DMS53 treated with DMSO at 0.1 percent for 48 hours (cell line): ENCODE data around the gene EXOC4.

Source experiments
- DNase-seq: peaks from one replicate; lab custom pipeline; 2025; ENCODE audit not compliant: unreplicated experiment; lab: John Stamatoyannopoulos, UW

Gene EXOC4

DNA sequence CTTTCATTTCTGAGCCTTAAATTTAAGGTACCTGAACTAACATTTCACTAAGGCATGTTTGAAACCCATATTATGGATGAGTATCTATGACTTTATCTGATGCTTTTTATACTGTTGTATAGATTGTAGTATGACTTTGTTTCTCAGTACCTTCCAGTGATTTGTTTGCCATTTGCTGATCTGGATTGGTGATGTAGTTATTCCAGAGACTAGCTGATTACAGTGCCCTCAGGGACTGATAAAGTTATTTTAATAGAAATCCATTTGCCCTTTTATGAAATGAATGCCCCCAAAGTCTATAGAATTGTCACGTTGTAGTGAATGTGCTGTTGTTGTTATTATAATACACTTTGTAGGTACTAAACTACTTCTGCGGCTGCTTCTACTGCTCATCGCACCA lies 488.8 kb downstream of the EXOC4 start:
- no peak for DNase-seq

DNA sequence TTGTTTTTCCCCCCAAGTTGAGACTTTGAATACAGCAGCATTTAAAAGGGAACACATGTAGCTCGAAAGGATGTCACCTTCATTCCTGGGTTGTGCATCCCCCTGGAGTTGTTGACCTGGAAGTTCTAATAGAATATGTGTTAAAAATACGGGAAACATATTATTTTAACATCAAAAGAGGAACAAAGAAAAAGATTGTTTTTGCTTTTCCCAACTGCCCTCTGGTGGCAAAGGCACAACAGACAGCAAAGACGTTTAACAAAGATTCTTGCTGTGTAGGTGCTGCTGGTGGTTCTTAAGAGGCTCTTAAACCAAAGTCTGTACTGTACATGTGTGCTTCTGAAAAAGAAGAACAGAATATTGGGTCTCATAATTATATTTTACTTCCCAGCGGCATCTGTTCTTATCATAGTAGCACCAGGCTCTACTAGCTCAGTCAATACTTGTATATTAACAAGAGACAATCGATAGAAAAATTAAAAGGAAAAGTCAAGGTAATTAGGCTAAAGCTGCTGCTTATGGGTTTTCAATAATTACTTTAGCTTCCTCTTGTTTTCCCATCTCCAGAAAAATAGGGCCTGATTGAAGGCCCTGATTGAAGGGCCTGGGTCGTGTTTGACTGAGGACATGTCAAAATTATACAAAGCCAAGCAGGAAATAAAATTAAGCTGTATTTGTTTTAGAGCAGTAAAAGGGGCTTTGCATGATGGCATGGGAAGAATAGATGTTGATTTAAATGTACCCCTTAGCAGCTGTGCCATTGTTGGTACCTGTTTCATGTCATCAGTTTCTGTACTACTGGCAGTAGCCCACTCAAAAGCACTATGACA lies 490.0 kb downstream of the EXOC4 start:
- no peak for DNase-seq

DNA sequence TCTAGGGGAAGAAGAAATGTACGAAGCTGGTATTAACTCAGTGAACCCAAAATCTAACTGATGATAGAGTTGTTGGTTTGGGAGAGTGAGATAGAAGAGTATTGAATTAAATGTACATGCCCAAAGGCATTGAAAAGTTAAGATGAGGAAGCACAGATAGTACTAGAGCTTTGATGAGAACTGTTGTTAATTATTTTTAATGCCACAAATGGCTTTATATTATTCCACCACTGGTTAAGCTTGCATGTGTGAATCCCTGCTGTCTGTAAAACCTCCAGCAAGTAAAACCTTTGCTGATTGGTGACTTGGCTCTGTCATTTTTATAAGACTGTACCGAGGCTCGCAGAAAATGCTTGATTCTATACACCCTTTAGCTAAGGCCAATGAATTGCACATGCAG lies 491.6 kb downstream of the EXOC4 start:
- no peak for DNase-seq

DNA sequence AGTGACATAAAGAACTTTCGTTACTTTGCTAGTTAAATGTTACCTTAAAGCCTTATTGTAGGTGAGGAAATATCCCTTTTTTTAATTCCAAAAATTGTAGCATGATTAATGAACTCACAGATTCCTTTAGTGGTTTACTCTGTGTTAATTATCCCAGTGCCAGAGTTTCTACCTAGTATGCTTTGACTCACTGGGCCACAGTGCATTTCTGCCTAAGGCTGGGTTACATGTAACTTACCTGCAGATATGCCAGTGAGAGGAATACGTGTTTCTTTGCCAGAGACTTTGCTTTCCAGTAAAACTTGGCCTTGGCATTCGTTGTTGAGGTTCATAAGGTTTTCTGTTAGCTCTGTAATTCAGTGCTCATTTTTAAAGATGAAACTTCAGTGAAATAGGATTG lies 493.4 kb downstream of the EXOC4 start:
- no peak for DNase-seq

DNA sequence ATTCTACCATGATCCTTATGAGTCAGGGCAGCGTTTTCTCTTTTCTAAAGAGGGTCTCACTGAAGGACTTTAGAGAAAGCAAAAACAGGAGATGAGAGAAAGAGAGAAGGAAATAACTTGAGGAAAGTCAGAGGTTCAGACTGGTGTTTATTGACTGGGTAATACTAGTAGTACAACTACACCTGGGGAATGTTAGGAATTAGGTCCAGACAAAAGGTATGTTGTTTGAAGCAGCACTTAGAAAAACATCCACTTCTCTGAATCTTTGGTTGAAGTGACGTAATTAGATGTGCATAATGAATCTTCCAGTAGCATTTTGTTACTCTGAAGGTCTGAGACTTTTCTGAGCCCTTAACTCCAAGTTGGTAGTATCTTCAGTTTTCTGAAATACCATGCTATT lies 494.0 kb downstream of the EXOC4 start:
- no peak for DNase-seq

DNA sequence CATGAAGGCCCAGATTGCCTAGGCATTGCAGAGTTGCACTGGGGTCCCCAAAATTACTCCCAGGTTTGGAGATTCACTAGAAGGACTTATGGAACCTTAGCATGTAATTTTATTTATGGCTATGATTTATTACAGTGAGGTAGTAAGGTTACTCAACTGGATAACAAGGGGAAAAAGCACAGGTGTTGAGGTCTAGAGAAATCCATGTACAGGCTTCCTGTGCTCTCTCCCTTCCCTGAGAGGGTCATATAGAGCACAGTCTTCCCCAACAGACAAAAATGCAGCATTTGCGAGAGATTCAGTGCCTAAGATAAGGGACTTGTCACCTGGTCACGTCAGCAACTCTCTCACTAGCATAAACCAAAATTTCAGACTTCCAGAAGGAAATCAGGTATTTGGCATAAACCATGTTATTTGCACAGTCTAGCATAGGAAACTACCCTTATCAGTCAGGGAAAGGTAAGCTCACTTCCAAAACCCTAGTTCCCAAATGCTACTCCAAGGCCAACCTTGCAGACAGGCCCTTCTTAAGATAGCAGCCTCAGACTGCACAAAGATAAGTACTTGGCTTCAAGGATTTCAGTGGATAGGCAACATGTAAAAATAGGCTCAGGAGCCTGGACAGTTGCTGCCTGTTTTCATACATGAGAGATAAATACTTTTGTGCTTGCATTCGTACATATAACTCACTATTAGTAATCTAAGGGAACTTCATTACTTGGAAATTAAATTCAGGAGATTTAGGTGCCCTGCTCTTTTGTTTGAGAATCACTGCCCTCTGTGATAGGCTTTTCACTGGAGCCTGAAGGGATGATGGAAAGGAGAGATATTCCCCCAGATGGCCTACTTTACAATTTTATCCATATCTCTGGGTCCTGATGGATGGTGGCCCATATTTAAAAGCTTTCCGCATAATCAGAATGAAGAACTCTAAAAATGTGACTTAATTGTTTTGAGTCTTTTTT lies 495.8 kb downstream of the EXOC4 start:
- no peak for DNase-seq

DNA sequence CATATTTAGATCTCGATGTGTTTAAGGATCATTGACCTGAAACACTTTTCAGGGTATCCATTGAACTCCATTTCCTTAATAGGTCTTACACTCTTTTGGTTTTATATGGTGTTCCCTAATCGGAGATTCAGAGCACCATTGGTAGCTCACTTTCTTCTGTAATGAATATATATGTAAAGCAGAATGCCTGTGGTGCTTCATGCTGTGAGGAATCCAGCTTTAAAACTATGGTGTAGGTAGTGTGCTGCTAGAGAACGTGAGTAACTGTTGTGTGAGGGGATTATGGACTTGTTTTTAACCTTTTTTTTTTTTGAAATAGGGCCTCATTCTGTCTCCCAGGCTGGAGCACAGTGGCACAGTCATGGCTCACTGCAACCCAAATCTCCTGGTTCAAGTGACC lies 497.4 kb downstream of the EXOC4 start:
- no peak for DNase-seq

DNA sequence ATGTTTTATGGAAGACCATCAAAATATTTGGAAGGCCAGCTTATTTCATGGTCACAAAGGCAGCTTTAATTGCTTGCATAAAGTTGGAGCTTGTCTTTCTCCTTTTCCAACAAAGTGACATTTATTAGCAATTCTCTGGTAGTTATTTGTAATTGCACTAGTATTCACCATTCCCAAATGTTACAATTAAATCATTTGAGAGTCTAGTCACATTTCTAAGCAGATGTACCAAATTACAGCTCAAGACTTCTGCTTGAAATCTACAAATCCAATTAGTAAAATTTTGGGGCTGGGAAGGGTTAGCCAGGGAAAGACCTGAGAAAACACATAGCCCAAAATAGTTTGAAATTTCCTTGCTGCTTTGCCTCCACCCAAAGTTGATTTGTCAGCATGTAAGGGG lies 498.2 kb downstream of the EXOC4 start:
- no peak for DNase-seq

DNA sequence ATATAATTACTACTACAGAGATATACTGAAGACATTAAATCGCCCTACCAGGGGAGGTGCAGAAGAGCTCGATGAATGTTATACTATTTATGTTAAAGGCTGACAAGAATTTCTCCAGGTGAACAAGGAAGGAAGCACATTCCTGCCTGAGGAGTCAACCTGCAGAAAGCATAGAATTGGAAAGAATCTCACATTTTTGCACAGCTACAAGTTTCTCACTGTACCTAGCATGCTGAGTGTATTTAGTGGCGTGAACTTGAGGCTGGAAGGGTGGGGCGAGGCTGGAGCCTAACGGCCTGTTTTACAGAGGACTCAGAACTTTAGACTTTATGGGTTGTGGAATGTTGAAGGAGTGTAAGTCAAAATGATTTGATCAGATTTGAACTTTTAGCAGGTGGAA lies 500.6 kb downstream of the EXOC4 start:
- DNase-seq = no peak

DNA sequence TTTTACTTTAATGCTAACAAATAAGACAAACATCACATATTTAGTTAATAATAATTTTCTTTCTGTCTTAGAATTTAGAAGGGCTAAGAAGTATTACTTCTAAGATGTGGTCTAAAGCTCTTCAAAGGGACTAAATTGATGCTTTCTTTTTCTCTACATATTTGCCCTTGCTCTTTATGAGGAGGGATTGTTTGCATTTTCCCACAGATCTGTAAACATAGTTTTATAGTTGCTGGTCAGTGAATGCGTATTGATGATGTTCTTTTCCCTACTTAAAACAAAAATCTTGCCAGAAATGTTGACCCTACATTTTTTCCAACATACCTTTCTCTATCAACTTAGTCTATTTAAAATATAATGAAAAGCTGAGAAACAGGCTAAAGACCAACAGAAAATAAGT lies 501.8 kb downstream of the EXOC4 start:
- DNase-seq = no peak

DNA sequence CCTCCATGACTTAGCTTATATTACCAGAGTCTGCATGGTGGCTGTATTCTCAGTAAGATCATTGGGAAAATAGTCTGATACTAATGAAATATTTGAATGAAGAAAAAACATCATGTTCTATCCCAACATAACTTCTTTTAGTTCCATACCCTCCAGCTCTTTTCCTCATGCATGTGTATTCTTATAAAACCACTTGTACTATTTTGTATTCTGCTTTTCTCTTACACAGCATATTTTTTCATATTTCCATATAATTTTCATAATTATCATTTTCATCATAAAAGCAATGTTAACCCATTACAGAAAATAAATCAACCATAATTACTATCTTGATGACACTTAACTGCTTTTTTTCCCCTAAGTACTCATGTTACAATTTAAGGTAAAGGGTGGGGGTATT lies 503.0 kb downstream of the EXOC4 start:
- DNase-seq = no peak

DNA sequence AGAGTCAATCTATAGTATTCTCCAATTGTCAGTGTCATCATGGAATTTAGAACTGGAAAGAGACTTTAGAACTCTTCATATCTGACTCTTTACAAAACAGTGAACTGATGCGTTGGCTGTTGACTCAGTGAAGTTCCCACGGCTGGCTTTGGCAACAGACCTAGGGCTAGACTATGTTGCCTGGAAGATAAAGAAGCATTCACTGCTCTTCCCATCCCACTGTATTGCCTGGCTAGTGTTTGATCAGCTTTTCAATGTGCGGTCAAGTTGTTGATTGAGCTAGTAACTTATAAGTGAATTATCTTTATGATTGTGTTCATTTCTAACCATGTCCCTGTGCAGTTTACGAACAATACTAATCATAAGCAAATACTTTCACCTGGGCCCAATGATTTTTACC lies 508.6 kb downstream of the EXOC4 start:
- DNase-seq = no peak

DNA sequence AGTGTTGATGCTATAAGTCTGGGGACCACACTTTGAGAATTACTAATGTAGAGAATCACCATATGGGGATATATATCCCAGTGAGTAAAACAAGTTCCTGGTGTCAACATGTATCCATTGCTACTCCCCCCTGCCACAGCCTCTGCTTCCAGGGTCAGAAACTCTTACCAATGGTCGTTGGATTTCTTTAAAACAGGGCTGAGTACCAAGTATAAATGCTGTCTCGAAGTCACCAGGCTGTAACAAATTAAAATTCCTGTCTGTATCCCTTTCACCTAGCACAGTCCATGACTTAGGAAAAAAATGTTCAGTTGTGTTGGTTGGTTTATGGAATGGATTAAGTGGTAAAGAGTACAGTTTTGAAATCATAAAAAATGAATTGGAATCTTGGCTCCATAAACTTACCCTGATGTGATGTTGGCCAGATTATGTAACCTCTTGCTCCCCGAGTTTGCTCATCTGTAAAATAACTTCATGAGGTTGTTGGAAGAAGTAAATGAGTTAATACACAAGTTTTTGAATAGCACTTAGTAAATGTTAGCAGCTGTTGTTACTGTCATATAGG lies 510.3 kb downstream of the EXOC4 start:
- DNase-seq = no peak

DNA sequence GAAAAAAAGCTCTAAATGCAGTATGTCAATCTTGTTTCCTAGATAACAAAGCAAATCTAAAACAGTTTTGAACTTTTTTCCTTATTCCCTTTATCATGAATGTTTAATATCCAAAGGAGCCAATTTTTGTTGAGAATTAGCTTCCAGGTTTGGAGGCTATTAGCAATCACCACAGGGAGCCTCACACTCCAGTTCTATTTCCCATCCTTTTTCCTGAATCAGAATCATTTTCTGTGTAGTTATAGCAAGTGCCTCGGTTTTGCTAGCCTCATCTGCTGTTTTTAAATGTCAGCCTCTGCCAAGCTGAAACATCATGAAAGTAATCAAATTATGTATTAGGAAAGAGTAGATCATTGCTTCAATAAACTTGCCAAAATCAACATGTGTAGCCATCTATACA lies 516.8 kb downstream of the EXOC4 start:
- no peak for DNase-seq

DNA sequence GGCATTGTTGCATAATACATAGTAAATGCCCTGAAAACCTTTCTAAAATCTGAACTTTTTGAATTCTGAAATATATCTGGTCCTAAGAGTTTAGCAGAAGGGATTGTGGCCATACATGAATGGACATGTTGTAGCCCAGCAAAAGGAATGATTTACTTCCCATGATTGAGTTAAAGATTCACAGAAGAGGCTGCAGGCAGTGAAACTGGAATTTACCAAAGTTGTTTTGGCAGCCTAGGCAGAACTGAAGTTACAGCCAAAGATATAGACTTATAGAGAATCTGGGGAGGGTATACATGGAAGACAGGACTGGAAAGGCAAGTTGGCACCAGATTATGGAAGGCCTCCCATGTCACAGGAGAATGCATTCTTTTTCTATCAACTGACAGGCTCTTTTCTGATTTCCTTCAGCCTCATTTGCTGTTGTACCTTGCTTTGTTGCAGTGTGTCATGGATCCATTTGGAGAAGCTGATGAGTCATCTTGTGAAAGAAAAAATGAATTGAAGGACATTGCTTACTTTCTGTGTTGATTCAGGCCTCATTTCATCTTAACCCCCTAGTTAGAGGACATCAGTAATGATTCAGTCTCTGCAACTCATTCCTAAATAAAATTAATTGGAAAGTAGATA lies 518.1 kb downstream of the EXOC4 start:
- peak; percentile 84 for DNase-seq

DNA sequence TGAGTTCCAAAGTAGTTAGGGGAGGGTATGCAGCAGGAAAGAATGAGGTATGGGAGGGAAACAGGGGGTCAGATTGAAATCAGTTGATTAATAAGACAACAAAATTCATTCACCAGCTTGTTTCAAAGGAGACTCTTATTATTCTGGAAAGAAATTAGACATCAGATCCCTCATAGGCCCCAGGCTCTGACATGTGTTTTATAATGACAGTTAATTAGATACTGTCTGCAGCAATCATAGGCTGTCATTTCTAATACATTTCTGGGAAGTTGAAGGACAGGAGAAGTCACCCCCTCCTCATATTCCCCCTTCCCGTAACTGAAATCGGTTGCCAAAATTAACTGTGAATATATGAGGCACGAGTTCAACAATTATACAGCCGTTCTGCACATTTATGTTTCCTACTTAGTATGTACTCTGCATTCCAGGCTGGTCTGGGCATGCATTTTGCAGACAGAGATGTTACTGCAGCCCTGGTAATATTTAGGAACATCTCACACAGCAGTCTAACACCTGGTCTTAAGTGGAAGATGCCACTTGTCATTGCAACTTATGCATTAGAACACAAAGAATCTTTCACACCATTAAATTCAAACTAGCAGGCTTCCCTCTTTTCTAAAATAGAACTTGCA lies 519.0 kb downstream of the EXOC4 start:
- no peak for DNase-seq

DNA sequence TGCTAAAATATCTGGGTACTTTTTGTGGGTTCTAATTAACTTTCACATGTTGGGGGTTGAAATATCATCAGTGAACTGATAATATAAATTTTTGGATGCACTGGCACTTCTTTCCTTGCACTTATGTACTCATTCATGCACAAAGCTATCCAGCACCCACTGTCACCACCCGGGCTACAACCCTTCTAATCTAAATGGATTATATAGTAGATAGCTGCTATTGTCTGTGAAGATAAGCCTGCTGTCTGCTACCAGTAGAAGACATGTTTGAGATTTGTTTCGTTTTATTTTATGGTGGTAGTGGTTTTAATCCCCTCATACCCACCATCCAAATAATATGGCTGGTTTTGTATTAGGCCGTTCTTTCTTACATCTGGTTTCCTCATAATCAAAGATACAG lies 520.7 kb downstream of the EXOC4 start:
- DNase-seq = no peak

DNA sequence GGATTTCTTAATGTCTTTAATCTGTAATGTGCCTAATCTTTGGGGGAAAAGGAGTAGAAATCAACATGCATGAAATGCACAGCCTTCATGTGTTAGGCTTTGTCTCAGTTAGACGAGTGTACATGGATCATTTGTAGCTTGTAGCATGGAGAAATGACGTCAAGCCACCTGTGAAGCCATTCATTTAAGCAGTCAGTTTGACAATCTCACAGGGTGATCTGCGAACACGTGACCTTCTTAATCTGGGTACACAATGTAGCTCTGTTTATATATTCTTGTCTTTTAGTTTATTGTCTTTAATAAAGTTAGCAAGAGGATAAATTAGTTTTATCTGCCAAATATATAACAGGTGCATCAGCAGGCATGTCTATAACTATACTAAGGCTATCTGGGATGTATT lies 522.3 kb downstream of the EXOC4 start:
- DNase-seq = no peak

DNA sequence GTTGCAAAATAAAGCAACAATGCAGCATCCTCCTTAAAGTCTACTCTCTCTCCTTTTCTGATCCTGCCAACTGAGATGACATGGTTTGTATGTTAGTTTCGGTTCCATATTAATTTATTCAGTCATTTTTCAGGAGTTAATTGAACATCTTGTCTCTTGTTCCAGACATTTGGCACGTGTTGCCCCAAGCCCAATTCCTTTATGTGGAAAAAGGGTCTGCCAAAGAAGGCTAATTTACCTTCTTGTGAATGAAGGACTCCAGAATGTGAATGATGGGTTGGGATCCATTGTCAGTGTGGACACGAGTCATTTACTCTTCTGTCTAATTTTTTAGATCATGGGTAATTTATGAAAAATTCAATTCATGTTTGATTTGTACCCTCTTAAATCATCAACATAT lies 523.4 kb downstream of the EXOC4 start:
- DNase-seq = no peak

DNA sequence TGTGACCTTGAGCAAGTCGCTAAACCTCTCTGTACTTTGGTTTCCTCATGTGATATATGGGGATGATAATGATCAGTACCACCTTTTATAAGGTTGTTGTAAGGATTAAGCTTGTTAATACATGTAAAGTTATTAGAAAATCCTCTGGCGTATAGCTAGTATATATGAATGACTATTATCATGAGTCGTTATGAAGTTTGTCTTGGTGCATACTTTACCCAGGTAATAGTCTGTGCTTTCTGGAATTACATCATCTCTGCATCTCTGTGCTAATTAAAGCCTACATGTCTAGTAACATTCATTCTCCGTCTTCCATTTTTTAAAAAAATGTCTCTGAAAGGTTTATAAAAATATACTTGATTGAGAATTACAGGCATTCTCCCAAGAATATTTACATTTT lies 524.8 kb downstream of the EXOC4 start:
- no peak for DNase-seq

DNA sequence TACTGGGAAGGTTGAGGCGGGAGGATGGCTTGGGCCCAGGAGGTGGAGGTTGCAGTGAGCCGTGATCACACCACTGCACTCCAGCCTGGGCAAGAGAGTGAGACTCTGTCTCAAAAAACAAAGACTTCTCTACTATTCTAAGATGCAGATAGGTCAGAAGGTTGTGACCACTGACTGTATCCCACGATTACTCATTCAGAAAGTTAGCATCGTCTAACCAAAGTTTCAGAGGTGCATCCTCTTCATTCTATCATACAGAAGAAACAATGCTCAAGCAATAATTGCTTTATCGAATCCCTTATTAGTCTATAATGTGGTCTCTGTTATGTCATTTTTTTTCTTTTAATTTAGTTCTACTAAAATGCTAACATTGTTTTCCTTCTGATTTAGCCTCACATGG lies 525.6 kb downstream of the EXOC4 start:
- no peak for DNase-seq
